Liver (tissue), 9 donors: ENCODE data around the gene SLC29A3. TPM values are rescaled to one million over a fixed set of nuclear protein-coding genes. Genes with fewer than 3 reads are reported as not detected.

Experiments used
- DNase-seq: peaks from one replicate; pipeline ENCODE4 v3.0.0-alpha.2; 2017; ENCODE audit warnings: low spot score
- H3K27ac ChIP-seq, 2 donors: one replicate each; pipeline ENCODE4 v1.7.0; 2013; ENCODE audit warnings: inconsistent platforms in 2 of 2, low read length in 2 of 2, control low read depth in 1 of 2, low read depth in 1 of 2, mild to moderate bottlenecking in 1 of 2
- H3K27me3 ChIP-seq, 4 donors: one replicate each; pipeline versions ENCODE4 v1.6.1 to v1.7.0; 2013; ENCODE audit warnings: low read length in 3 of 4, inconsistent platforms in 1 of 4, mild to moderate bottlenecking in 1 of 4, moderate library complexity in 1 of 4; ENCODE audit not compliant: control insufficient read depth in 4 of 4, insufficient read depth in 4 of 4
- H3K36me3 ChIP-seq, 4 donors: one replicate each; pipeline versions ENCODE4 v1.6.1 to v1.7.0; 2013; ENCODE audit warnings: low read length in 3 of 4, mild to moderate bottlenecking in 3 of 4, low read depth in 1 of 4, moderate library complexity in 1 of 4; ENCODE audit not compliant: control insufficient read depth in 4 of 4, insufficient read depth in 3 of 4
- H3K4me1 ChIP-seq, 4 donors: one replicate each; pipeline versions ENCODE4 v1.6.1 to v1.7.0; 2013; ENCODE audit warnings: low read length in 3 of 4, mild to moderate bottlenecking in 3 of 4, moderate library complexity in 1 of 4; ENCODE audit not compliant: control insufficient read depth in 4 of 4, insufficient read depth in 4 of 4
- H3K4me3 ChIP-seq, 3 donors: one replicate each; pipeline versions ENCODE4 v1.6.1 to v1.7.0; 2013; ENCODE audit warnings: low read length in 3 of 3, control low read depth in 1 of 3, low read depth in 1 of 3, mild to moderate bottlenecking in 1 of 3
- H3K9ac ChIP-seq, 2 donors: one replicate each; pipeline ENCODE4 v1.7.0; 2013; ENCODE audit warnings: low read length in 2 of 2, mild to moderate bottlenecking in 2 of 2, moderate library complexity in 2 of 2, control low read depth in 1 of 2, low read depth in 1 of 2
- H3K9me3 ChIP-seq, 4 donors: one replicate each; pipeline versions ENCODE4 v1.6.1 to v1.7.0; 2013; ENCODE audit warnings: low read length in 3 of 4; ENCODE audit not compliant: control insufficient read depth in 4 of 4
- ATF3 ChIP-seq: IDR thresholded peaks from 2 replicates; pipeline ENCODE4 v1.6.1; 2016; ENCODE audit warnings: antibody characterized with exemption
- CTCF ChIP-seq: fragments of 150-350 bp; IDR thresholded peaks from 2 replicates; pipeline ENCODE4 v1.5.1; 2017; ENCODE audit warnings: improper control_type of control experiment, low read depth, low read length; ENCODE audit not compliant: missing input control
- EGR1 ChIP-seq, 2 donors: IDR thresholded peaks; 2 replicates each; pipeline ENCODE4 v1.6.1; 2016 to 2018; ENCODE audit warnings: antibody characterized with exemption in 2 of 2, low read depth in 2 of 2
- FOXA1 ChIP-seq: IDR thresholded peaks from 2 replicates; pipeline ENCODE4 v1.6.1; 2016; ENCODE audit warnings: antibody characterized with exemption
- FOXA2 ChIP-seq: IDR thresholded peaks from 2 replicates; pipeline ENCODE4 v1.6.1; 2016; ENCODE audit warnings: antibody characterized with exemption
- GABPA ChIP-seq, 2 donors: IDR thresholded peaks in 1 of 2; conservative IDR thresholded peaks in 1 of 2; 2 replicates each; pipeline ENCODE4 v1.6.1; 2016; ENCODE audit warnings: antibody characterized with exemption in 2 of 2, mild to moderate bottlenecking in 1 of 2, moderate library complexity in 1 of 2
- HNF4A ChIP-seq, 2 donors: conservative IDR thresholded peaks; 2 replicates each; pipeline ENCODE4 v1.6.1; 2016; ENCODE audit warnings: antibody characterized with exemption in 2 of 2, mild to moderate bottlenecking in 2 of 2
- HNF4G ChIP-seq: IDR thresholded peaks from 2 replicates; pipeline ENCODE4 v1.6.1; 2016; ENCODE audit warnings: antibody characterized with exemption
- JUND ChIP-seq, 2 donors: IDR thresholded peaks; 2 replicates each; pipeline ENCODE4 v1.6.1; 2016; ENCODE audit warnings: antibody characterized with exemption in 2 of 2
- MAX ChIP-seq: IDR thresholded peaks from 2 replicates; pipeline ENCODE4 v1.6.1; 2016; ENCODE audit warnings: antibody characterized with exemption
- NR2F2 ChIP-seq: IDR thresholded peaks from 2 replicates; pipeline ENCODE4 v1.6.1; 2016; ENCODE audit warnings: antibody characterized with exemption
- RAD21 ChIP-seq, 2 donors: IDR thresholded peaks; 2 replicates each; pipeline ENCODE4 v1.6.1; 2016; ENCODE audit warnings: antibody characterized with exemption in 2 of 2, mild to moderate bottlenecking in 2 of 2
- REST ChIP-seq: IDR thresholded peaks from 2 replicates; pipeline ENCODE4 v1.6.1; 2016; ENCODE audit warnings: antibody characterized with exemption, mild to moderate bottlenecking
- RXRA ChIP-seq, 2 donors: IDR thresholded peaks; 2 replicates each; pipeline ENCODE4 v1.6.1; 2017 to 2018; ENCODE audit warnings: antibody characterized with exemption in 2 of 2, mild to moderate bottlenecking in 1 of 2
- SP1 ChIP-seq: IDR thresholded peaks from 2 replicates; pipeline ENCODE4 v1.6.1; 2018; ENCODE audit warnings: antibody characterized with exemption, mild to moderate bottlenecking
- YY1 ChIP-seq: IDR thresholded peaks from 2 replicates; pipeline ENCODE4 v1.6.1; 2016; ENCODE audit warnings: antibody characterized with exemption, mild to moderate bottlenecking
- ZBTB33 ChIP-seq: IDR thresholded peaks from 2 replicates; pipeline ENCODE4 v1.6.1; 2016; ENCODE audit warnings: antibody characterized with exemption
- WGBS: extraction: QIAGEN DNeasy Blood & Tissue Kit; methylation state at CpG from one replicate; pipeline ENCODE4 v1.1.7; 2013; 5-methylcytosine and 5-hydroxymethylcytosine counted together
- polyA plus RNA-seq, 2 donors: library from polyadenylated mRNA; stranded (reverse) in 1 of 2; unstranded in 1 of 2; fragments of 200-250 nt in 1 of 2; fragments of >200 nt in 1 of 2; fragmentation: Nextera tagmentation in 1 of 2; extraction: Ambion mirVana in 1 of 2; gene quantifications; one replicate each; pipeline versions ENCODE4 v1.2.1 to v1.2.3, GENCODE V29; 2013 to 2015
- total RNA-seq, 2 donors: library from RNA; depleted of rRNA; stranded (reverse); fragments of >200 nt; gene quantifications; one replicate each; pipeline ENCODE4 v1.2.3, GENCODE V29; 2014
- donor health status: healthy.
- donor health status: healthy.
- donor health status: healthy.
- donor health status: healthy.
- donor health status: healthy.

Gene SLC29A3
- total and polyA plus RNA-seq, 4 donors: 3.1 to 11.9 (median 5.3) TPM

GRCh38 chr10:71326464-71326881 is 7.4 kb downstream of the SLC29A3 start:
- H3K36me3 ChIP-seq: peaks cover 3 to 14% (median 9%) of the 10 kb centered on the region in 4 donors
- no peak overlapping the region for H3K9ac ChIP-seq
- H3K9me3 ChIP-seq: no peaks in the 10 kb centered on the region
- DNase-seq: no peak
- TF ChIP-seq MAX: no peak
- no peak for TF ChIP-seq FOXA2
- no peak for TF ChIP-seq HNF4G
- TF ChIP-seq RXRA (IDR thresholded peaks at IDR 0.05): no peak
- TF ChIP-seq EGR1 (IDR thresholded peaks at IDR 0.05; ENCODE audit: low read depth in 2 of 2): no peak
- no peak for TF ChIP-seq RAD21 (IDR thresholded peaks at IDR 0.05)
- no peak for TF ChIP-seq YY1
- no peak for TF ChIP-seq FOXA1
- no peak for TF ChIP-seq SP1
- TF ChIP-seq HNF4A (conservative IDR thresholded peaks at IDR 0.05): no peak
- TF ChIP-seq NR2F2: no peak
- TF ChIP-seq GABPA (IDR thresholded peaks at IDR 0.05 in 1 of 2, conservative IDR thresholded peaks at IDR 0.05 in 1 of 2): no peak
- TF ChIP-seq REST: no peak
- TF ChIP-seq CTCF: no peak
- TF ChIP-seq ZBTB33: no peak
- no peak for TF ChIP-seq JUND (IDR thresholded peaks at IDR 0.05)
- TF ChIP-seq ATF3: no peak
- no peak overlapping the region for H3K4me3 ChIP-seq
- H3K4me1 ChIP-seq: peaks cover 3 to 11% (median 3%) of the 10 kb centered on the region in 4 donors
- H3K27ac ChIP-seq: no peak overlapping the region
- no peaks in the 10 kb centered on the region for H3K27me3 ChIP-seq
- WGBS: 71% methylated on average over 16 of the region's 16 CpGs
